PC-9 (cell line): Measurements from ENCODE around the gene AIG1.

Experiments
- CTCF ChIP-seq: fragments of 200-600 bp; sonication (generic); conservative IDR thresholded peaks from 2 replicates; pipeline ENCODE4 v1.6.1; 2017; ENCODE audit warnings: mixed run types, antibody characterized with exemption, mild to moderate bottlenecking, moderate library complexity
- EZH2 ChIP-seq: fragments of 200-600 bp; sonication (generic); IDR thresholded peaks from 2 replicates; pipeline ENCODE4 v1.8.0; 2017; ENCODE audit warnings: antibody characterized with exemption, low read depth

GRCh38 chr6:143024977-143025376 lies 35.7 kb upstream of the AIG1 start:
- TF ChIP-seq CTCF = no peak
- TF ChIP-seq EZH2 = no peak
